Hepatocyte (in vitro differentiated cells): ENCODE measurements around the gene VASH2. TPM values are rescaled to one million over a fixed set of nuclear protein-coding genes. Genes with fewer than 3 reads are reported as not detected.
"Not testable (repeated sequence)": the region's sequence is repeated elsewhere in the genome, so short reads cannot be mapped to it uniquely, and the experiment has no call there.

Source experiments
- DNase-seq: peaks from one replicate; pipeline ENCODE4 v3.0.0-alpha.2; 2016; ENCODE audit warnings: low spot score
- H2AFZ ChIP-seq: fragments of 200-600 bp; sonication (generic); 2 replicates; pipeline ENCODE4 v1.6.0; 2016; ENCODE audit warnings: antibody characterized with exemption, mild to moderate bottlenecking
- H3K27ac ChIP-seq: fragments of 200-600 bp; sonication (generic); 2 replicates; pipeline ENCODE4 v1.5.1; 2016; ENCODE audit warnings: mild to moderate bottlenecking
- H3K27me3 ChIP-seq: fragments of 200-600 bp; sonication (generic); 2 replicates; pipeline ENCODE4 v1.6.1; 2016
- H3K36me3 ChIP-seq: fragments of 200-600 bp; sonication (generic); replicated peaks from 2 replicates; pipeline ENCODE4 v1.5.1; 2016; ENCODE audit warnings: low read depth; ENCODE audit not compliant: insufficient read depth
- H3K4me1 ChIP-seq: fragments of 200-600 bp; sonication (generic); 2 replicates; pipeline ENCODE4 v1.5.1; 2016; ENCODE audit warnings: mild to moderate bottlenecking, moderate library complexity; ENCODE audit not compliant: insufficient read depth
- H3K4me2 ChIP-seq: fragments of 200-600 bp; sonication (generic); 2 replicates; pipeline ENCODE4 v1.6.0; 2016
- H3K4me3 ChIP-seq: fragments of 200-600 bp; sonication (generic); 2 replicates; pipeline ENCODE4 v1.5.1; 2016; ENCODE audit warnings: mild to moderate bottlenecking
- H3K79me2 ChIP-seq: fragments of 200-600 bp; sonication (generic); 2 replicates; pipeline ENCODE4 v1.6.0; 2017; ENCODE audit warnings: mild to moderate bottlenecking
- H3K9me2 ChIP-seq: fragments of 200-600 bp; sonication (generic); replicated peaks from 2 replicates; pipeline ENCODE4 v1.6.0; 2017; ENCODE audit warnings: mild to moderate bottlenecking; ENCODE audit not compliant: insufficient read depth
- H3K9me3 ChIP-seq: fragments of 200-600 bp; sonication (generic); 2 replicates; pipeline ENCODE4 v1.5.1; 2016; ENCODE audit warnings: low read depth, mild to moderate bottlenecking
- H4K20me1 ChIP-seq: fragments of 200-600 bp; sonication (generic); 2 replicates; pipeline ENCODE4 v1.6.0; 2016; ENCODE audit warnings: mild to moderate bottlenecking; ENCODE audit not compliant: insufficient read depth, poor library complexity, severe bottlenecking
- EZH2 ChIP-seq: fragments of 200-600 bp; sonication (generic); IDR thresholded peaks from 2 replicates; pipeline ENCODE4 v1.6.1; 2016; ENCODE audit warnings: antibody characterized with exemption, mild to moderate bottlenecking, borderline replicate concordance
- EZH2phosphoT487 ChIP-seq: fragments of 200-600 bp; sonication (generic); IDR thresholded peaks from one replicate; pipeline ENCODE4 v1.6.1; 2018; ENCODE audit warnings: antibody characterized with exemption, mild to moderate bottlenecking, low read depth, moderate library complexity; ENCODE audit not compliant: unreplicated experiment, severe bottlenecking
- WGBS: methylation state at CpG from one replicate; pipeline ENCODE4 v1.1.6; 2016; ENCODE audit warnings: low lambda C conversion rate; ENCODE audit errors: missing lambda C conversion rate; 5-methylcytosine and 5-hydroxymethylcytosine counted together
- polyA plus RNA-seq: library from polyadenylated mRNA; unstranded; fragments of >200 nt; fragmentation: Nextera tagmentation; extraction: Ambion mirVana; gene quantifications from 2 replicates; pipeline ENCODE4 v1.2.1, GENCODE V29; 2016
- total RNA-seq: library from RNA; depleted of rRNA; stranded (reverse); fragments of >200 nt; gene quantifications from 2 replicates; pipeline ENCODE4 v1.2.3, GENCODE V29; 2014
- TF ChIP-seq, protein P1 (sequence below): fragments of 200-600 bp; sonication (generic); IDR thresholded peaks from 2 replicates; pipeline ENCODE4 v1.5.1; 2016; ENCODE audit warnings: antibody characterized with exemption, mild to moderate bottlenecking; ENCODE audit not compliant: poor library complexity

Gene VASH2
- total and polyA plus RNA-seq, 2 experiments from 2014 or later: 3.0 to 3.6 TPM

DNA sequence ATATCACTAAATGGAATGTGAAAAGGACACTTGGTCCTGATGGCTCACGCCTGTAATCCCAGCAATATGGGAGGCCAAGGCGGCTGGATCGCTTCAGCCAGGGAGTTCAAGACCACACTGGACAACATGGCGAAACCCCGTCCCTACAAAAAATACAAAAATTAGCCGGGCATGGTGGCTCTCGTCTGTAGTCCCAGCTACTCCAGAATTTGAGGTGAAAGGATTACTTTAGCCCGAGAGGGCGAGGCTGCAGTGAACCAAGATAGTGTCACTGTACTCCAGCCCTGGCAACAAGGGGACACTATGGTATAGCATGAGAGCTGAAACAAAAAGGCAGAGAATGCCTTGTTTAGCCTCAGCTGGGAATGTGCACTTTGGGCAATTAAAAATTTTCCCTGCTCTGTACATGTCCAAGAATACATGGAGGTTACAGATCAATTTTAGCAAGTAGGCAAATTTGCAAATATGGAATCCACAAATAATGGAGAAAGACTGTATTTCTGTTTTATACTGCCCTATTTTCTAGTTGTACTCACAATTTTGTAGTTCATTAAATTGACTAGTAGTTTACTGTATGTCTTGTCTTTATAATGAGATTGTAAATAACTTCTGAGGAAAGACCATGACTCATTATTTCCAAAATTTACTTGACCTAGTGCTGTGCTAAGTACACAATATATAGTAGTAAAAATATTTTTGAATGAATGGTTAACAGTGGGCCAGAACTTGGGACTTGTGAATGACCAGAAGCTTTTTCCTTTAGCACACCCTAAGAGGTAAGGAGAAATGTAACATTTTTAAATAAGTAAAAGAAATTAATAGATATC is 67.3 kb downstream of the VASH2 start:
- no peaks in the 10 kb centered on the region for H3K9me3 ChIP-seq
- no peak overlapping the region for H2AFZ ChIP-seq
- DNase-seq: no peak
- H3K4me3 ChIP-seq: no peak overlapping the region
- H3K4me1 ChIP-seq: peaks cover 8% of the 10 kb centered on the region
- no peaks in the 10 kb centered on the region for H3K36me3 ChIP-seq
- H3K9me2 ChIP-seq: no peaks in the 10 kb centered on the region
- no peaks in the 10 kb centered on the region for H4K20me1 ChIP-seq
- no peak for TF ChIP-seq EZH2
- TF ChIP-seq, protein P1, sequence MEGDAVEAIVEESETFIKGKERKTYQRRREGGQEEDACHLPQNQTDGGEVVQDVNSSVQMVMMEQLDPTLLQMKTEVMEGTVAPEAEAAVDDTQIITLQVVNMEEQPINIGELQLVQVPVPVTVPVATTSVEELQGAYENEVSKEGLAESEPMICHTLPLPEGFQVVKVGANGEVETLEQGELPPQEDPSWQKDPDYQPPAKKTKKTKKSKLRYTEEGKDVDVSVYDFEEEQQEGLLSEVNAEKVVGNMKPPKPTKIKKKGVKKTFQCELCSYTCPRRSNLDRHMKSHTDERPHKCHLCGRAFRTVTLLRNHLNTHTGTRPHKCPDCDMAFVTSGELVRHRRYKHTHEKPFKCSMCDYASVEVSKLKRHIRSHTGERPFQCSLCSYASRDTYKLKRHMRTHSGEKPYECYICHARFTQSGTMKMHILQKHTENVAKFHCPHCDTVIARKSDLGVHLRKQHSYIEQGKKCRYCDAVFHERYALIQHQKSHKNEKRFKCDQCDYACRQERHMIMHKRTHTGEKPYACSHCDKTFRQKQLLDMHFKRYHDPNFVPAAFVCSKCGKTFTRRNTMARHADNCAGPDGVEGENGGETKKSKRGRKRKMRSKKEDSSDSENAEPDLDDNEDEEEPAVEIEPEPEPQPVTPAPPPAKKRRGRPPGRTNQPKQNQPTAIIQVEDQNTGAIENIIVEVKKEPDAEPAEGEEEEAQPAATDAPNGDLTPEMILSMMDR: no peak
- TF ChIP-seq EZH2phosphoT487: no peak
- no peaks in the 10 kb centered on the region for H3K27me3 ChIP-seq
- peaks cover 22% of the 10 kb centered on the region for H3K79me2 ChIP-seq
- no peak overlapping the region for H3K4me2 ChIP-seq
- WGBS: 94% methylated on average over 9 of the region's 9 CpGs
- H3K27ac ChIP-seq: no peak overlapping the region

GRCh38 chr1:213019450-213019849 is 69.1 kb downstream of the VASH2 start:
- no peak overlapping the region for H3K4me3 ChIP-seq
- peaks cover 4% of the 10 kb centered on the region for H3K79me2 ChIP-seq
- H3K9me3 ChIP-seq: no peaks in the 10 kb centered on the region
- no peak overlapping the region for H3K4me2 ChIP-seq
- 97% methylated on average over 4 of the region's 4 CpGs for WGBS
- no peak overlapping the region for H2AFZ ChIP-seq
- H3K27me3 ChIP-seq: no peaks in the 10 kb centered on the region
- no peak overlapping the region for H3K27ac ChIP-seq
- H3K4me1 ChIP-seq: peaks cover 2% of the 10 kb centered on the region
- no peak for DNase-seq
- H3K36me3 ChIP-seq: no peaks in the 10 kb centered on the region
- no peak for TF ChIP-seq EZH2
- TF ChIP-seq, protein P1: no peak
- no peak for TF ChIP-seq EZH2phosphoT487
- H3K9me2 ChIP-seq: no peaks in the 10 kb centered on the region
- no peaks in the 10 kb centered on the region for H4K20me1 ChIP-seq

- DNase-seq: no peak
- H3K27ac ChIP-seq: no peak overlapping the region
- TF ChIP-seq, protein P1: no peak
- TF ChIP-seq EZH2 (no peak), EZH2phosphoT487 (no peak)
- H2AFZ ChIP-seq: no peak overlapping the region
- H4K20me1 ChIP-seq: no peaks in the 10 kb centered on the region
- no peaks in the 10 kb centered on the region for H3K27me3 ChIP-seq
- no peaks in the 10 kb centered on the region for H3K9me2 ChIP-seq
- 92% methylated on average over 3 of the region's 3 CpGs for WGBS
- H3K36me3 ChIP-seq: no peaks in the 10 kb centered on the region
- no peak overlapping the region for H3K4me2 ChIP-seq
- H3K4me1 ChIP-seq: no peaks in the 10 kb centered on the region
- H3K9me3 ChIP-seq: no peaks in the 10 kb centered on the region
- no peaks in the 10 kb centered on the region for H3K79me2 ChIP-seq
- H3K4me3 ChIP-seq: no peak overlapping the region
Measured at GRCh38 chr1:213020016-213020415, 69.7 kb downstream of the VASH2 start.

DNA sequence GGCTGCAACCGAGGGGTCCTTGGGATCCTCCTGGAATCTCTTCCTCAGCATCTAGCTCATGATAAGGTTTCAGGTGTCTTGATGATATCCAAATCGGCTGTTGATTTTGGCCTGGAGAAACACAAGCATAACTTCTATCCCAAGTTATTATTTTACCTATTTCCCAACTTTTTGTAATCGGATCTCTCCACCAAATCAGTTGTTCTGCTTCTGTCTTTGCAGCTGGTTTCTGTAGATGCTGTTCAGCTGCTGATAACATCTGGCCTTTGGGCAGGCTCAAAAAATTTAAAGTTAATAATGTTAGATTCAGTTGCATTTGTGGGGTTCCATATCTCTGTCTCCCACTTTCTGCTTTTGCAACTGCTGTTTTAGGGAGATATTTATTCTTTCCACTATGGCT is 76.7 kb downstream of the VASH2 start:
- not testable (repeated sequence) for H3K79me2 ChIP-seq, H3K36me3 ChIP-seq, H3K4me2 ChIP-seq, H3K27ac ChIP-seq, H3K9me3 ChIP-seq, DNase-seq, H3K4me3 ChIP-seq, H3K27me3 ChIP-seq, H4K20me1 ChIP-seq, H3K4me1 ChIP-seq, H3K9me2 ChIP-seq, H2AFZ ChIP-seq
- WGBS: 92% methylated on average over 3 of the region's 3 CpGs
